Effector memory CD8-positive, alpha-beta T cell (primary cell): ENCODE measurements around the gene BEST2.

Experiments used
- ATAC-seq: fragments of 150-1000 bp; cut with Tn5 transposase; replicated peaks from 2 replicates; pipeline ENCODE4 v1.10.0; 2021; ENCODE audit warnings: mild to moderate bottlenecking, moderate library complexity
- DNase-seq, 3 experiments: peaks; one replicate each; pipeline ENCODE4 v3.0.0; 2021
- H3K27ac Mint-ChIP-seq, 2 donors: one replicate each; pipeline ENCODE4 v1.8.0; 2022; ENCODE audit warnings: mild to moderate bottlenecking in 2 of 2, mixed read lengths in 2 of 2, moderate library complexity in 2 of 2
- H3K27me3 Mint-ChIP-seq, 2 donors: one replicate each; pipeline ENCODE4 v1.8.0; 2022; ENCODE audit warnings: mixed read lengths in 2 of 2
- H3K36me3 Mint-ChIP-seq: one replicate; pipeline ENCODE4 v1.8.0; 2022; ENCODE audit warnings: mild to moderate bottlenecking, moderate library complexity, mixed read lengths; ENCODE audit not compliant: insufficient read depth
- H3K4me1 Mint-ChIP-seq, 2 donors: one replicate each; pipeline ENCODE4 v1.8.0; 2022; ENCODE audit warnings: low read depth in 2 of 2, mixed read lengths in 2 of 2
- H3K4me3 Mint-ChIP-seq, 2 donors: one replicate each; pipeline ENCODE4 v1.8.0; 2022; ENCODE audit warnings: mild to moderate bottlenecking in 2 of 2, mixed read lengths in 2 of 2, moderate library complexity in 2 of 2
- H3K9me3 Mint-ChIP-seq, 2 donors: one replicate each; pipeline ENCODE4 v1.8.0; 2022; ENCODE audit warnings: mixed read lengths in 2 of 2

BEST2 gene

GRCh38 chr19:12766051-12766521 is 14.5 kb downstream of the BEST2 start:
- Mint-ChIP-seq H3K27ac (no peak overlapping the region), H3K27me3 (no peaks in the 10 kb centered on the region), H3K36me3 (peaks cover 4% of the 10 kb centered on the region), H3K4me3 (peak overlapping the region; percentile 18 to 27), H3K9me3 (no peaks in the 10 kb centered on the region), H3K4me1 (peaks cover 4 to 6% of the 10 kb centered on the region in 2 donors)
- DNase-seq (peak; percentile 79 to 85 (median 85)), ATAC-seq (peak; percentile 76)

GRCh38 chr19:12767150-12767549 is 15.6 kb downstream of the BEST2 start:
- no peak for DNase-seq
- no peaks in the 10 kb centered on the region for H3K27me3 Mint-ChIP-seq
- H3K27ac Mint-ChIP-seq, result no peak overlapping the region
- no peak overlapping the region for H3K4me3 Mint-ChIP-seq
- no peak for ATAC-seq
- peaks cover 4 to 6% of the 10 kb centered on the region in 2 donors for H3K4me1 Mint-ChIP-seq
- H3K9me3 Mint-ChIP-seq, result no peaks in the 10 kb centered on the region
- H3K36me3 Mint-ChIP-seq, result peaks cover 4% of the 10 kb centered on the region

- H3K9me3 Mint-ChIP-seq, result no peaks in the 10 kb centered on the region
- H3K27ac Mint-ChIP-seq, result no peak overlapping the region
- H3K27me3 Mint-ChIP-seq, result no peaks in the 10 kb centered on the region
- DNase-seq (no peak), ATAC-seq (no peak)
- H3K4me1 Mint-ChIP-seq, result peaks cover 4 to 6% of the 10 kb centered on the region in 2 donors
- no peak overlapping the region for H3K4me3 Mint-ChIP-seq
- H3K36me3 Mint-ChIP-seq, result peaks cover 4% of the 10 kb centered on the region
Measured at GRCh38 chr19:12767666-12768065, 16.1 kb downstream of the BEST2 start.

- Mint-ChIP-seq H3K4me3 (peak overlapping the region; percentile 3 to 52), H3K36me3 (peaks cover 4% of the 10 kb centered on the region), H3K9me3 (no peaks in the 10 kb centered on the region), H3K4me1 (peaks cover 7 to 9% of the 10 kb centered on the region in 2 donors), H3K27ac (no peak overlapping the region), H3K27me3 (no peaks in the 10 kb centered on the region)
- ATAC-seq (peak; percentile 87), DNase-seq (peak in 2 of 3 experiments; percentile 27 to 36)
Measured at GRCh38 chr19:12769689-12770088, 18.1 kb downstream of the BEST2 start.

GRCh38 chr19:12770922-12771321 is 19.3 kb downstream of the BEST2 start:
- DNase-seq (no peak), ATAC-seq (no peak)
- no peaks in the 10 kb centered on the region for H3K27me3 Mint-ChIP-seq
- H3K4me1 Mint-ChIP-seq, result peaks cover 7 to 8% of the 10 kb centered on the region in 2 donors
- H3K36me3 Mint-ChIP-seq, result peaks cover 4% of the 10 kb centered on the region
- no peak overlapping the region for H3K27ac Mint-ChIP-seq
- H3K9me3 Mint-ChIP-seq, result no peaks in the 10 kb centered on the region
- no peak overlapping the region for H3K4me3 Mint-ChIP-seq

- H3K27me3 Mint-ChIP-seq, result no peaks in the 10 kb centered on the region
- H3K4me1 Mint-ChIP-seq, result peaks cover 4 to 5% of the 10 kb centered on the region in 2 donors
- H3K9me3 Mint-ChIP-seq, result no peaks in the 10 kb centered on the region
- H3K4me3 Mint-ChIP-seq, result no peak overlapping the region
- H3K36me3 Mint-ChIP-seq, result peaks cover 7% of the 10 kb centered on the region
- DNase-seq (no peak), ATAC-seq (no peak)
- no peak overlapping the region for H3K27ac Mint-ChIP-seq
Measured at GRCh38 chr19:12772323-12772722, 20.7 kb downstream of the BEST2 start.

- H3K4me3 Mint-ChIP-seq, result peak overlapping the region in 1 of 2 donors; percentile 32
- no peaks in the 10 kb centered on the region for H3K9me3 Mint-ChIP-seq
- H3K4me1 Mint-ChIP-seq, result peaks cover 10 to 12% of the 10 kb centered on the region in 2 donors
- peaks cover 10% of the 10 kb centered on the region for H3K36me3 Mint-ChIP-seq
- ATAC-seq (no peak), DNase-seq (no peak)
- H3K27ac Mint-ChIP-seq, result no peak overlapping the region
- no peaks in the 10 kb centered on the region for H3K27me3 Mint-ChIP-seq
Measured at GRCh38 chr19:12773571-12773970, 22.0 kb downstream of the BEST2 start.

GRCh38 chr19:12774588-12775555 is 23.3 kb downstream of the BEST2 start, which contains the start of gene HOOK2:
Gene HOOK2, minus strand, starts transcription at chr19:12775552. Its CDS starts 103 bp downstream, at chr19:12775449.
- H3K27me3 Mint-ChIP-seq, result no peaks in the 10 kb centered on the region
- H3K27ac Mint-ChIP-seq, result peak within 1 kb of the TSS in 1 of 2 donors; percentile 76
- no peaks in the 10 kb centered on the region for H3K9me3 Mint-ChIP-seq
- H3K4me1 Mint-ChIP-seq, result peaks cover 10 to 16% of the 10 kb centered on the region in 2 donors
- DNase-seq (peak in 1 of 3 experiments; percentile 23), ATAC-seq (no peak)
- H3K4me3 Mint-ChIP-seq, result peak within 1 kb of the TSS; percentile 73 to 78
- H3K36me3 Mint-ChIP-seq, result peaks cover 6% of the 10 kb centered on the region

GRCh38 chr19:12777217-12778016 is 25.8 kb downstream of the BEST2 start:
- Mint-ChIP-seq H3K27me3 (no peaks in the 10 kb centered on the region), H3K27ac (peak overlapping the region; percentile 87 to 89), H3K4me1 (peaks cover 17 to 23% of the 10 kb centered on the region in 2 donors), H3K9me3 (no peaks in the 10 kb centered on the region), H3K4me3 (peak overlapping the region; percentile 84 to 88), H3K36me3 (peaks cover 12% of the 10 kb centered on the region)
- ATAC-seq (peak; percentile 11), DNase-seq (peak; percentile 74 to 81 (median 80))

GRCh38 chr19:12778017-12778904 is 26.7 kb downstream of the BEST2 start:
- H3K4me1 Mint-ChIP-seq, result peaks cover 16 to 23% of the 10 kb centered on the region in 2 donors
- H3K4me3 Mint-ChIP-seq, result peak overlapping the region; percentile 84 to 88
- H3K27me3 Mint-ChIP-seq, result no peaks in the 10 kb centered on the region
- H3K9me3 Mint-ChIP-seq, result no peaks in the 10 kb centered on the region
- ATAC-seq (no peak), DNase-seq (no peak)
- H3K27ac Mint-ChIP-seq, result peak overlapping the region; percentile 87 to 89
- peaks cover 12% of the 10 kb centered on the region for H3K36me3 Mint-ChIP-seq

- Mint-ChIP-seq H3K9me3 (no peaks in the 10 kb centered on the region), H3K27me3 (no peaks in the 10 kb centered on the region), H3K36me3 (peaks cover 12% of the 10 kb centered on the region), H3K4me3 (peak overlapping the region; percentile 84 to 88), H3K27ac (peak overlapping the region; percentile 87 to 89), H3K4me1 (peaks cover 15 to 26% of the 10 kb centered on the region in 2 donors)
- ATAC-seq (no peak), DNase-seq (no peak)
Measured at GRCh38 chr19:12778905-12779161, 27.2 kb downstream of the BEST2 start.

- peaks cover 12% of the 10 kb centered on the region for H3K36me3 Mint-ChIP-seq
- H3K9me3 Mint-ChIP-seq, result no peaks in the 10 kb centered on the region
- DNase-seq, result no peak
- no peak for ATAC-seq
- peak overlapping the region in 1 of 2 donors; percentile 87 for H3K27ac Mint-ChIP-seq
- H3K4me3 Mint-ChIP-seq, result peak overlapping the region; percentile 42 to 84
- H3K27me3 Mint-ChIP-seq, result no peaks in the 10 kb centered on the region
- H3K4me1 Mint-ChIP-seq, result peaks cover 15 to 26% of the 10 kb centered on the region in 2 donors
Measured at GRCh38 chr19:12779162-12779993, 27.8 kb downstream of the BEST2 start.
